Large intestine (tissue), 3 donors: Measurements from ENCODE around the gene CAPZB. TPM values are rescaled to one million over a fixed set of nuclear protein-coding genes. Genes with fewer than 3 reads are reported as not detected.

ENCODE experiments used
- DNase-seq, 2 donors: peaks; one replicate each; pipeline versions ENCODE4 v3.0.0 to v3.0.0-alpha.2; 2013
- H3K27ac ChIP-seq: one replicate; pipeline ENCODE4 v1.5.1; 2013; ENCODE audit warnings: low read length
- H3K27me3 ChIP-seq: 2 replicates; pipeline ENCODE4 v1.6.1; 2013; ENCODE audit warnings: low read length; ENCODE audit not compliant: control insufficient read depth, insufficient read depth
- H3K36me3 ChIP-seq: 2 replicates; pipeline ENCODE4 v1.6.1; 2013; ENCODE audit warnings: low read length; ENCODE audit not compliant: control insufficient read depth, insufficient read depth
- H3K4me1 ChIP-seq: one replicate; pipeline ENCODE4 v1.6.1; 2013; ENCODE audit warnings: low read length; ENCODE audit not compliant: control insufficient read depth, insufficient read depth
- H3K4me3 ChIP-seq: one replicate; pipeline ENCODE4 v1.5.1; 2013; ENCODE audit warnings: low read length
- H3K9me3 ChIP-seq: one replicate; pipeline ENCODE4 v1.6.1; 2013; ENCODE audit warnings: mild to moderate bottlenecking, low read depth, low read length, moderate library complexity; ENCODE audit not compliant: control insufficient read depth
- WGBS: methylation state at CpG from one replicate; pipeline ENCODE4 v1.1.5; 2013; ENCODE audit warnings: low lambda C conversion rate; ENCODE audit not compliant: insufficient coverage; 5-methylcytosine and 5-hydroxymethylcytosine counted together
- polyA plus RNA-seq: library from polyadenylated mRNA; unstranded; fragments of 120-200 nt; gene quantifications from one replicate; pipeline ENCODE4 v1.2.1, GENCODE V29; 2013

The CAPZB gene
- polyA plus RNA-seq, 1 donor = 245 TPM

DNA sequence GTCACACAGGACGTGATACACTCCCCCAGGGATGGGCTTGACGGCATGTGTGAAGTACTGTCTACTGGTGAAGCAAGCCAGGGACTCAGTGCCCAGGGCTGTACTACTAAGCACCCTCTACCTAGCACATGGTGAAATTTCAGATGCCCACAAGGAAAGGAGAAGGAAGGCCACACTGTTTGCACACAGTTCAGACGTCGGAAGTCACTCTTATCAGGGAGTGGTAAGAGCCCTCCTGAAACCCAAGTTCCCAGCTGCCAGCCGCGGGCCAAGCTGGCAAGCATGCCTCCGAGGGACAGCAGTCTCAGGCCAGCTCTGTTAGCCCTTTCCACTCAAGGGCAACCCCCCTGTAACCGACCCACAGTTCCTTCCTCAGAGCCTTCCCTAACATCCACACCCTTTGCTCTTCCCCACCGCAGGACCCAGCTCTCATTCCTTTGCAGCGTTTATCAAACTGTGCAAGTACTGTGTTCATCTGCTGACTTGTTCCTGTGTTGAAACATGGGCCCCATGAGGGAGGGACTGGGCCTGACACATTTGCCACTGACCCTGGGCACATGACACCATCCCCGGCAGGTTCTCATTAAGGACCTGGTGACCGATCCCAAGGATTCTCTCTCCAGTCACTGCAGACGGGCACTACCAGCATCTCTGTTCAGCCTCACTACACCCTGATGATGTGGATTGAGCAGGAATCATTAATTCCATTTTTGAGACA, 114.7 kb downstream of the CAPZB start:
- H3K27me3 ChIP-seq = no peaks in the 10 kb centered on the region
- H3K4me1 ChIP-seq = peaks cover 40% of the 10 kb centered on the region
- no peak overlapping the region for H3K4me3 ChIP-seq
- peaks cover 4% of the 10 kb centered on the region for H3K9me3 ChIP-seq
- H3K36me3 ChIP-seq = peaks cover 49% of the 10 kb centered on the region
- peak overlapping the region; percentile 91 for H3K27ac ChIP-seq
- DNase-seq = peak; percentile 79 to 81
- WGBS = no CpG with 5 or more reads among the region's 13 CpGs

- no peak for DNase-seq
- Histone ChIP-seq H3K36me3 (peaks cover 41% of the 10 kb centered on the region), H3K27ac (peak overlapping the region; percentile 91), H3K4me1 (peaks cover 38% of the 10 kb centered on the region), H3K4me3 (no peak overlapping the region), H3K27me3 (no peaks in the 10 kb centered on the region), H3K9me3 (peaks cover 3% of the 10 kb centered on the region)
- no CpG with 5 or more reads among the region's 16 CpGs for WGBS
Measured at GRCh38 chr1:19369396-19370090, 115.8 kb downstream of the CAPZB start.

- no peaks in the 10 kb centered on the region for H3K27me3 ChIP-seq
- H3K9me3 ChIP-seq = no peaks in the 10 kb centered on the region
- H3K36me3 ChIP-seq = peaks cover 37% of the 10 kb centered on the region
- WGBS = 83% methylated on average over 1 of the region's 5 CpGs
- no peak overlapping the region for H3K27ac ChIP-seq
- peaks cover 38% of the 10 kb centered on the region for H3K4me1 ChIP-seq
- H3K4me3 ChIP-seq = no peak overlapping the region
- DNase-seq = no peak
Measured at GRCh38 chr1:19368964-19369363, 116.4 kb downstream of the CAPZB start.

GRCh38 chr1:19368050-19368449, 117.3 kb downstream of the CAPZB start:
- DNase-seq = no peak
- no peak overlapping the region for H3K27ac ChIP-seq

DNA sequence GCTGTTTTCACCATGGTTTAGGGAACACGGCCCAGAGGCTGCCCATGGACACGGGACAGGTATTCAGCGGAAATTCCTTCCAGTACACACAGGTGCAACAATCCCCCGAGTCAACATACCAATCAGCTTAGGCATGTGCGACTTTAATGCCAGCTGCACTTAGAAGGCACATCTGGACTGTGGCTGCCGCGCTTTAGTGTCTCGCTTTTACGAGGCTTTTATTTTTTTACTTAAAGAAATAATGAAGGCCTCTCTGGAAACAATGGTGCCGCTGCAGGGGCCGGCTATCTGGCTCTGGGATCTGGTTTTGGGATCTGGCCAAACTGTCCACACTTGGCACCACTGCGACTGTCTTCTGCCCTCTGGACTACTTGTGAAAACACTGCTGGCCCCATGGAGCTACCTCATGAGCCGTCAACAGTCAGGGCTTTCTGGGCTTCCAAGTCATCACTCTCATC, 117.7 kb downstream of the CAPZB start:
- Histone ChIP-seq H3K4me1 (peaks cover 42% of the 10 kb centered on the region), H3K27me3 (no peaks in the 10 kb centered on the region), H3K27ac (no peak overlapping the region), H3K9me3 (no peaks in the 10 kb centered on the region), H3K4me3 (no peak overlapping the region), H3K36me3 (peaks cover 31% of the 10 kb centered on the region)
- DNase-seq = no peak
- WGBS = no CpG with 5 or more reads among the region's 13 CpGs

More at GRCh38 chr1:19368050-19368449, 117.3 kb downstream of the CAPZB start:
- peaks cover 42% of the 10 kb centered on the region for H3K4me1 ChIP-seq
- H3K36me3 ChIP-seq = peaks cover 35% of the 10 kb centered on the region
- H3K27me3 ChIP-seq = no peaks in the 10 kb centered on the region
- no peaks in the 10 kb centered on the region for H3K9me3 ChIP-seq
- no peak overlapping the region for H3K4me3 ChIP-seq
- WGBS = no CpG with 5 or more reads among the region's 5 CpGs

- Histone ChIP-seq H3K9me3 (no peaks in the 10 kb centered on the region), H3K4me3 (no peak overlapping the region), H3K4me1 (peaks cover 42% of the 10 kb centered on the region), H3K27me3 (no peaks in the 10 kb centered on the region), H3K36me3 (peaks cover 24% of the 10 kb centered on the region), H3K27ac (no peak overlapping the region)
- no peak for DNase-seq
- no CpG with 5 or more reads among the region's 18 CpGs for WGBS
Measured at GRCh38 chr1:19366599-19367536, 118.5 kb downstream of the CAPZB start.

GRCh38 chr1:19365721-19366120, 119.6 kb downstream of the CAPZB start:
- DNase-seq = no peak
- 86% methylated on average over 2 of the region's 10 CpGs for WGBS
- Histone ChIP-seq H3K4me1 (peaks cover 32% of the 10 kb centered on the region), H3K27ac (no peak overlapping the region), H3K27me3 (no peaks in the 10 kb centered on the region), H3K36me3 (peaks cover 15% of the 10 kb centered on the region), H3K4me3 (no peak overlapping the region), H3K9me3 (no peaks in the 10 kb centered on the region)

- no peaks in the 10 kb centered on the region for H3K9me3 ChIP-seq
- H3K4me1 ChIP-seq = peaks cover 16% of the 10 kb centered on the region
- no peaks in the 10 kb centered on the region for H3K27me3 ChIP-seq
- no CpG with 5 or more reads among the region's 8 CpGs for WGBS
- peak; percentile 76 to 85 for DNase-seq
- peaks cover 11% of the 10 kb centered on the region for H3K36me3 ChIP-seq
- H3K27ac ChIP-seq = peak overlapping the region; percentile 89
- no peak overlapping the region for H3K4me3 ChIP-seq
Measured at GRCh38 chr1:19363536-19364152, 121.7 kb downstream of the CAPZB start.

DNA sequence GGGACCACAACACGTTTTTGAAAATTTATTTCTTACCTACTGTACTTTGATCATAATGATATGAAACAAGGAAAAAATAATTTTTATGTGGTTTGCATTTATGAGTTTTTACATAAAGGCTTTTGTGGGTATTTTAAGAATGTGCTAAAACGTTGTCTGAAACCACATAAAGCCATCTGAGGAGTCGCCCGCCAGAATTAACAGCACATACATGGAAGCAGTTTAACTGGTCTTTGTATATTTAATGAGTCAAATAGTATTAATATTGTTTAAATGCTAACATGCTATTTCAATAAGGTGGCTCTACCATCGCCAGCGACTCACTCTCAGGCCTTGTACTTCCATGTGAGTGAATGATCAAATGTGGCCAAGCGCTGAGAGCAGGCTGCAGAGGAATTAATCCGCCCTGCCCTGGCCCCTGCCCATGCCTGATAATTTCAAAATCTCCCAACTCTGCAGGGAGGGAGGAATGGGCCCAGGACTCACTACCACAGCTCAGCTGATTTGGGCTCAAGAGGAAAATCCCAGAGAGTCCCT, 123.7 kb downstream of the CAPZB start:
- WGBS = no CpG with 5 or more reads among the region's 8 CpGs
- Histone ChIP-seq H3K4me3 (no peak overlapping the region), H3K27ac (no peak overlapping the region), H3K9me3 (no peaks in the 10 kb centered on the region), H3K36me3 (peaks cover 18% of the 10 kb centered on the region), H3K27me3 (no peaks in the 10 kb centered on the region), H3K4me1 (peaks cover 18% of the 10 kb centered on the region)
- no peak for DNase-seq
